ENCODE measurements around the gene MAP1LC3B2.

MAP1LC3B2 gene

DNA sequence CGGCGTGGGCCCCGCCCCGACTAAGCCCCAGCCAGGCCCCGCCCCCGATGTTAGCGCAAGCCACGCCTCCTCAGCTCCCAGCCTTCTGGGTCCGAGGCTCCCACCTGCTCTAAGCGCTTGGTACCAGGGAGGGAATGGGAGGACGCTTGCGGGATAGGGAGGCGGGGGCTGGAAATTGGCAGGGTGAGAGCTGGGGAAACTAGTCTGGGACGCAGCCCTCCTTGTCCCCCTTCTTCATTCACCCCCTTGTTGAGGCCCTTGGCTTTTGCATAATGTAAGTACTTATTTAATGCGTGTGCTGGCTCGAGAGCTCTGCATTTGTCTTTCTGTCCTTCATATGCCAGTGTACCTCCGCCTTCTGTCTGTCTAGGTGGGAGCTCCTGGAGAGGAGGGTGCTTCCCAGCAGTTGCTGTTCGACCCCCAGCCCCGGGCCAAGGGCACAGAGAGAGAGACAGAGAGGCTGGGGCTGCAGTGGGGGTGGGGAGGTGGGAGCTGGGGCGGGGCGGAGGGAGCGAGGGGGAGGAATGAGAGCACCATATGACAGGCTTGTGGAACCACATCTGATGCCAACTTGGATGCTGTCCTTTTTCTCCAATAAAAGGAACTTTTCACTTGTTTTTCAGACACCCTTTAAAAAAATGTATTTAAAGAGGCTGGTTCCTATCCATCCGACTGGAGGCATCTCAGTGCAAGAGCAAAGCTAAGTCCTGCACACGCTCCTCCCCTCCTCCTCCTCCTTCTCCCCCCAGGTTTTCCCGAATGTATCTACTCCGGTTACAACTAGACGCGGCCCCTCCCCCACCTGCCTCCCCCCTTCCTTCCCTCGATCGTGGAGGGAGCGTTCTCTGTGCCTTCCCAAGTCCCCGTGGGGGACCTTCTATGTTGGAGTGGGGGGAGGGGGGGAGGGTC, 25.6 kb upstream of the MAP1LC3B2 start:
- Histone ChIP-seq H3K4me3 (peak overlapping the region; percentile 82), H3K9me3 (ENCODE audit: low read depth, low read length) (no peaks in the 10 kb centered on the region), H3K9ac (ENCODE audit: insufficient read length) (no peak overlapping the region), H3K27ac (peak overlapping the region; percentile 14; the same call in 1 of the 2 replicates), H3K36me3 (ENCODE audit: insufficient read depth, low read length) (no peaks in the 10 kb centered on the region)
- DNase-seq (ENCODE audit: low read depth, low spot score), result peak; percentile 40
- peak; percentile 56; the same call in 1 of the 2 replicates for TF ChIP-seq POLR2AphosphoS5 (IDR thresholded peaks at IDR 0.05; ENCODE audit: borderline replicate concordance, low read depth, low read length)
- TF ChIP-seq EZH2 (IDR thresholded peaks at IDR 0.05), result no peak
- TF ChIP-seq FOXP2 (optimal IDR thresholded peaks at IDR 0.05; ENCODE audit: control extremely low read depth, extremely low read length, insufficient read depth), result no peak

DNA sequence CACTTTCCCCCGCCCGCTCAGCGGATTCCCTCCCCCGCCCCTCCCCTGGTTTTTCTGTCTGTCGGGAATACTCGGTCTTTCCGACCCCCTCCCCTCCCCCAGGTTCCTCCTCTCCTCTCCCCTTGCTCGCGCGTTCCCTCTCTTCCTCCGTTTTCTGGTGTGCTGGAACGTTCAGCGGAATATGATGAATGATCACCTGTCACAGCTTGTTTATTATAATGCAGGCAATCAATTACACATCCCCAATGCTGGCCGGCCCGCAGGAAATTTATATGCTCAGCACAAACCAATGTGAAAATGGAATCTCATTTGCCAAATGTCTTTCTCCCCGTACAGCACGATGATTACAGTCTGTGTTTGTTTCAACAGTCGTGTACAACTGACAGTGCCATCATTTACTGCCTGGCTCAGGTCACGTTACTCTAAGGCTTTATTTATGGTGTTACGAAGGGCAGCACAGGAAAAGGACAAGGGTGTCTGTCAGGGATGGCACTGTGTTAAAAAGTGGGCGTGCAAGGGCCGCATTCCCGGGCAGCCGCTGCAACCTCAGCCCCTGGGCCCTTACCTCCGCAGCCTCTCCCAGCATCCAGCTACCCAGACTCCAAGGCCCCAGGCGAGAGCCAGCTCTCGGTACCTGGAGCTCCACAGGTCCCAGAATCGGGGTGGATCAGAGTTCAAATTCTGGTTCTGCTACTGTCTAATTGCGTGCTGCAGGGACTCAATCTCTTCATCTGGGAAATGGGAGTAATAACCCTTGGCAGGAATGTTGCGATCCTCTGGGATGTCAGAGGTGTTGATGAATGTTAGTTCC, 24.7 kb upstream of the MAP1LC3B2 start:
- H3K27ac ChIP-seq, result no peak overlapping the region; the same call in 1 of the 2 replicates
- H3K9ac ChIP-seq (ENCODE audit: insufficient read length), result no peak overlapping the region
- H3K4me3 ChIP-seq, result peak overlapping the region; percentile 82
- no peaks in the 10 kb centered on the region for H3K36me3 ChIP-seq (ENCODE audit: insufficient read depth, low read length)
- no peak for DNase-seq (ENCODE audit: low read depth, low spot score)
- H3K9me3 ChIP-seq (ENCODE audit: low read depth, low read length), result no peaks in the 10 kb centered on the region
- TF ChIP-seq FOXP2 (optimal IDR thresholded peaks at IDR 0.05; ENCODE audit: control extremely low read depth, extremely low read length, insufficient read depth), result no peak
- no peak for TF ChIP-seq EZH2 (IDR thresholded peaks at IDR 0.05)
- TF ChIP-seq POLR2AphosphoS5 (IDR thresholded peaks at IDR 0.05; ENCODE audit: borderline replicate concordance, low read depth, low read length), result no peak

DNA sequence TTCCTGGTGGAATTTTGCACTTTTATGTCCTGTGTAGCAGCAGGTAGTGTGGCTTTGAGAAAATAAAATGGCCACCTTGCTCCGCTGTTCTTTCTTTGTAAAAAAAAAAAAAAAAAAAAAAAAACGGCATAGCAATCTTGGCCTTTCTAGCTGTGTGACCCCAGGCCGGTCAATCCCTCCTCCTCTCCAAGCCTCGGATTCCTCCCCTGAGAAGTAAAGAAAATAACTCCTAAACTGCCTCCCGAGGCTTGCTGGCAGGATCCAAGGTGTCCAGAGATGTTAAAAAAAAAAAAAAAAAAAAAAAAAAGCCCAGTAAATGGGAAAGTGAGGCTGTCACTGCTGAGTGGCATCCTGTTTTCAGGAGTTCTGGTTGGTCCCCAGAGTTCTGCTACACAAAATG, 23.9 kb upstream of the MAP1LC3B2 start:
- H3K27ac ChIP-seq, result no peak overlapping the region
- H3K9ac ChIP-seq (ENCODE audit: insufficient read length), result no peak overlapping the region
- no peak for DNase-seq (ENCODE audit: low read depth, low spot score)
- H3K9me3 ChIP-seq (ENCODE audit: low read depth, low read length), result no peaks in the 10 kb centered on the region
- H3K4me3 ChIP-seq, result no peak overlapping the region
- no peaks in the 10 kb centered on the region for H3K36me3 ChIP-seq (ENCODE audit: insufficient read depth, low read length)
- no peak for TF ChIP-seq POLR2AphosphoS5 (IDR thresholded peaks at IDR 0.05; ENCODE audit: borderline replicate concordance, low read depth, low read length)
- TF ChIP-seq EZH2 (IDR thresholded peaks at IDR 0.05), result no peak
- no peak for TF ChIP-seq FOXP2 (optimal IDR thresholded peaks at IDR 0.05; ENCODE audit: control extremely low read depth, extremely low read length, insufficient read depth)

DNA sequence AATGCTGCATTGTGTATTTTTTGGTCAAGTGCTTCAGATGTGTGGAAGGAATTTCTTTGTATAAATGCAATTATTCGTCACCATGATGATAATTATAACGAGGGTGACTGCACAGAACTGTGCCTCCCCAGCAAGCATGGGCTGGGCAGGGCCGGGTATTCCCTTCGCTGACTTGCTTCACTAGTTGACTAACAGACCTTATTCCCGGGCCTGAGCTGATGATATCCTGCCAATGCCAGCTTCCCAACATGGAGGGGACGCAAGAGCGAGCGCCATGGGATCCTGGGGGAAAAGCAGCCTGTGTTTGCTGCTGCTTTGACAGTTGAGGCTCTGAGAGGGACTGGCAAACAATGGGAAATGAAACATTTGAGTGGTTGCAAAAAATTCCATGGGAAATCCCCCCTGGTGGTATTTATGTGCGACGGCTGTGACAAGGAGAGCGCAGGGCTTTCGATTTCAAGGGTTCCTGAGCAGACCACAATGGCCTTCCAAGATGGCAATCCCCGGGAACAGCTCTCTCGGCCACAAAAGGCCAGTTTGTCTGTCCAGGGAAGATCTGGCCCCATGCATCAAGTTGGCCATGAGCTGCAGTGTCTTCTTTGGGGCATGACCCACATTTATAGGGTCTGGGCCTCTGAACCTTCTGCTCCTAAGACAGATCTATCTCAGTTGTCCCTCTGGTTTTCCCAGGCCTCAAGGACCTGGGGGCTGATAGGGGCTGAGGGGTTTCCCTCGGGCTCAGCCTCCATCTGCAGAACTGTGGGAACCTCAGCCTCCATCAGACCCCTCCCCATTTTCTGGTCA, 21.9 kb upstream of the MAP1LC3B2 start:
- TF ChIP-seq EZH2 (IDR thresholded peaks at IDR 0.05) (no peak), POLR2AphosphoS5 (IDR thresholded peaks at IDR 0.05; ENCODE audit: borderline replicate concordance, low read depth, low read length) (no peak), FOXP2 (optimal IDR thresholded peaks at IDR 0.05; ENCODE audit: control extremely low read depth, extremely low read length, insufficient read depth) (no peak)
- H3K36me3 ChIP-seq (ENCODE audit: insufficient read depth, low read length), result no peaks in the 10 kb centered on the region
- H3K9me3 ChIP-seq (ENCODE audit: low read depth, low read length), result no peaks in the 10 kb centered on the region
- H3K27ac ChIP-seq, result no peak overlapping the region
- no peak overlapping the region for H3K4me3 ChIP-seq
- DNase-seq (ENCODE audit: low read depth, low spot score), result no peak
- H3K9ac ChIP-seq (ENCODE audit: insufficient read length), result no peak overlapping the region

DNA sequence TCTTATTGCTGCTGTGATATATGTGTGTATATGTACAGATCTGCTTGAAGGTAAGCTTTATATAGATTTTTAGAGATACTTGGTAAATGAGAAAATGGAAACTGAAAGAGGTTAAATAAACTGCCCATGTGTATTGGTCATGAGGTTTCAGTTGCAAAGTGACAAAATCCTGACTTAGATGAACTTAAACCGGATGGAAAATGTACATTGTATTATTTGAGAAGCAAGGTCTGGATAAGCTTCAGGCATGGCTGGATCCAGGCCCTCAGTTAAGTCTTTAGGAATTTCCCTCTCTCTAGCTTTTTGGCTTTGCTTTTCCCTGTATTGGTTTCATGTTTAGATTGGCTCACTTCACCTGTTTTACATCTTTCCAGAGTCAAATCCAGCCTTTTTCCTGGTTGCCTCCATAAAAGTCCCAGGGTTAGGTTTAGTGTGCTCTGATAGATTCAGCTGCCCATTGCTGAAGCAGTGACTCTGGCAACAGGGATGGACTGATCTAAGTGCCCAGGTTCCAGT, 21.0 kb upstream of the MAP1LC3B2 start:
- TF ChIP-seq POLR2AphosphoS5 (IDR thresholded peaks at IDR 0.05; ENCODE audit: borderline replicate concordance, low read depth, low read length), result no peak
- no peak for TF ChIP-seq EZH2 (IDR thresholded peaks at IDR 0.05)
- TF ChIP-seq FOXP2 (optimal IDR thresholded peaks at IDR 0.05; ENCODE audit: control extremely low read depth, extremely low read length, insufficient read depth), result no peak
- Histone ChIP-seq H3K9me3 (ENCODE audit: low read depth, low read length) (no peaks in the 10 kb centered on the region), H3K36me3 (ENCODE audit: insufficient read depth, low read length) (no peaks in the 10 kb centered on the region), H3K27ac (no peak overlapping the region), H3K9ac (ENCODE audit: insufficient read length) (no peak overlapping the region), H3K4me3 (no peak overlapping the region)
- DNase-seq (ENCODE audit: low read depth, low spot score), result no peak

DNA sequence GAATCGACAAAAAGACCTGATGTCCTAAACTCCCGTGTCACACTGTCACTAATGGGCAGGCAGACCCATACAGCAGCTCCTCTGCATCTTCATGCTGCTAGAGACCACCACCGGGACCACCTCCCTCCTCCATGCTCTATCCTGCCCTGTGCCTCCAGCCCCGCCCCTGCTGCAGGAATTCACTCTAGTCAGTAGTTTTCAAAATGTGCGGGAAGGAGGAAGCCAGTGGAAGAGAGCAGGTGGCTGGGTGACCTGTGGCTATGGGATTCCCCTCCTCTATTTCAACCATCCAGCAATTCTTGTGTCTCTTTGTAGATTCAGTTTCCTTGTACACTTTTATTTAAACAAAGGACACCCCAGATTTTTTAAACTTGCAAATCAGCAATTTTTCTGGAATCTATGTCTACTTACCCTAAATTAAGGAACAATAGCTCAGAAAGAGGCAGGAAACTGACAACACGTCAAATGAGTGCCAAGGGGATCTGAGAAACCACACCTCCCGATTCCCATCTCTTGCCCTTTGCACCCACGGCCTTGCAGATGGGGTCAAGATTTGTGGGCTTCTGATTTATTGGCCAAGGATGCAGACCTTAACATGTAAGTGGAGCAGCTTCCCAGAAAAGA, 20.4 kb upstream of the MAP1LC3B2 start:
- TF ChIP-seq POLR2AphosphoS5 (IDR thresholded peaks at IDR 0.05; ENCODE audit: borderline replicate concordance, low read depth, low read length) (no peak), EZH2 (IDR thresholded peaks at IDR 0.05) (no peak), FOXP2 (optimal IDR thresholded peaks at IDR 0.05; ENCODE audit: control extremely low read depth, extremely low read length, insufficient read depth) (no peak)
- H3K27ac ChIP-seq, result no peak overlapping the region
- H3K4me3 ChIP-seq, result no peak overlapping the region
- no peak overlapping the region for H3K9ac ChIP-seq (ENCODE audit: insufficient read length)
- DNase-seq (ENCODE audit: low read depth, low spot score), result no peak
- no peaks in the 10 kb centered on the region for H3K9me3 ChIP-seq (ENCODE audit: low read depth, low read length)
- H3K36me3 ChIP-seq (ENCODE audit: insufficient read depth, low read length), result no peaks in the 10 kb centered on the region

DNA sequence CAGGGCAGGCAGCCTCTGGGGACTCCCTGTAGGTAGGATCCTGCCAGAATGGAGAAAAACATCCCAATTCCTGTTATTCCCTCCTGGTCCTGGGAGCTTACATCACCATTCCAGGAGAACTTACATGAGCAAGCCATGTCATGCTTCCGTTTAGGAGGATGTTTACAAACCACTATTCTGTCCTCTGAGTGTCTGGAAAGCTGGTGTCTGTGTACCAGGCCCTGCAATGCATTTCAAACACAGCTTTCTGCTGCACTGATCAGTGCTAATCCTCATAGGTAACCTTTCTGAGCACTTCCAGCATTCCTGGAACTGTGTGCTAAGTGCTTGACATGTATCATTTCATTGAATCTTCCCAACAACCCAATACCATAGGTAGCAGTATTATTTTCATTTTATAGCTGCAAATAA, 19.8 kb upstream of the MAP1LC3B2 start:
- TF ChIP-seq POLR2AphosphoS5 (IDR thresholded peaks at IDR 0.05; ENCODE audit: borderline replicate concordance, low read depth, low read length) (no peak), FOXP2 (optimal IDR thresholded peaks at IDR 0.05; ENCODE audit: control extremely low read depth, extremely low read length, insufficient read depth) (no peak), EZH2 (IDR thresholded peaks at IDR 0.05) (no peak)
- DNase-seq (ENCODE audit: low read depth, low spot score), result no peak
- Histone ChIP-seq H3K4me3 (peak overlapping the region; percentile 58), H3K27ac (no peak overlapping the region), H3K9ac (ENCODE audit: insufficient read length) (no peak overlapping the region), H3K36me3 (ENCODE audit: insufficient read depth, low read length) (no peaks in the 10 kb centered on the region), H3K9me3 (ENCODE audit: low read depth, low read length) (no peaks in the 10 kb centered on the region)
